Testis (tissue), 2 donors: ENCODE measurements around the gene ZNF667.

Source experiments
- CTCF ChIP-seq, 3 experiments: fragments of 450-650 bp in 2 of 3; fragments of 200-600 bp in 1 of 3; sonication (generic) in 1 of 3; IDR thresholded peaks; one replicate each; pipeline ENCODE4 v1.5.1; 2016 to 2019; ENCODE audit warnings: antibody characterized with exemption in 3 of 3, mild to moderate bottlenecking in 2 of 3, moderate library complexity in 1 of 3
- POLR2A ChIP-seq: fragments of 450-650 bp; IDR thresholded peaks from one replicate; pipeline ENCODE4 v1.6.1; 2017; ENCODE audit warnings: antibody characterized with exemption, mild to moderate bottlenecking, moderate library complexity

GRCh38 chr19:56393119-56394012 lies 83.8 kb downstream of the ZNF667 start, which contains the start of gene ZNF582:
- TF ChIP-seq CTCF (IDR thresholded peaks at IDR 0.05), result peak; percentile 57 to 75 (median 70)
- TF ChIP-seq POLR2A, result no peak
